Hepatocyte (in vitro differentiated cells): ENCODE measurements around the gene STN1. TPM values are rescaled to one million over a fixed set of nuclear protein-coding genes. Genes with fewer than 3 reads are reported as not detected.

Experiments
- DNase-seq: peaks from one replicate; pipeline ENCODE4 v3.0.0-alpha.2; 2016; ENCODE audit warnings: low spot score
- H2AFZ ChIP-seq: fragments of 200-600 bp; sonication (generic); 2 replicates; pipeline ENCODE4 v1.6.0; 2016; ENCODE audit warnings: antibody characterized with exemption, mild to moderate bottlenecking
- H3K27ac ChIP-seq: fragments of 200-600 bp; sonication (generic); 2 replicates; pipeline ENCODE4 v1.5.1; 2016; ENCODE audit warnings: mild to moderate bottlenecking
- H3K27me3 ChIP-seq: fragments of 200-600 bp; sonication (generic); 2 replicates; pipeline ENCODE4 v1.6.1; 2016
- H3K36me3 ChIP-seq: fragments of 200-600 bp; sonication (generic); replicated peaks from 2 replicates; pipeline ENCODE4 v1.5.1; 2016; ENCODE audit warnings: low read depth; ENCODE audit not compliant: insufficient read depth
- H3K4me1 ChIP-seq: fragments of 200-600 bp; sonication (generic); 2 replicates; pipeline ENCODE4 v1.5.1; 2016; ENCODE audit warnings: mild to moderate bottlenecking, moderate library complexity; ENCODE audit not compliant: insufficient read depth
- H3K4me2 ChIP-seq: fragments of 200-600 bp; sonication (generic); 2 replicates; pipeline ENCODE4 v1.6.0; 2016
- H3K4me3 ChIP-seq: fragments of 200-600 bp; sonication (generic); 2 replicates; pipeline ENCODE4 v1.5.1; 2016; ENCODE audit warnings: mild to moderate bottlenecking
- H3K79me2 ChIP-seq: fragments of 200-600 bp; sonication (generic); 2 replicates; pipeline ENCODE4 v1.6.0; 2017; ENCODE audit warnings: mild to moderate bottlenecking
- H3K9me2 ChIP-seq: fragments of 200-600 bp; sonication (generic); replicated peaks from 2 replicates; pipeline ENCODE4 v1.6.0; 2017; ENCODE audit warnings: mild to moderate bottlenecking; ENCODE audit not compliant: insufficient read depth
- H3K9me3 ChIP-seq: fragments of 200-600 bp; sonication (generic); 2 replicates; pipeline ENCODE4 v1.5.1; 2016; ENCODE audit warnings: low read depth, mild to moderate bottlenecking
- H4K20me1 ChIP-seq: fragments of 200-600 bp; sonication (generic); 2 replicates; pipeline ENCODE4 v1.6.0; 2016; ENCODE audit warnings: mild to moderate bottlenecking; ENCODE audit not compliant: insufficient read depth, poor library complexity, severe bottlenecking
- CTCF ChIP-seq: fragments of 200-600 bp; sonication (generic); IDR thresholded peaks from 2 replicates; pipeline ENCODE4 v1.5.1; 2016; ENCODE audit warnings: antibody characterized with exemption, mild to moderate bottlenecking; ENCODE audit not compliant: poor library complexity
- EZH2 ChIP-seq: fragments of 200-600 bp; sonication (generic); IDR thresholded peaks from 2 replicates; pipeline ENCODE4 v1.6.1; 2016; ENCODE audit warnings: antibody characterized with exemption, mild to moderate bottlenecking, borderline replicate concordance
- EZH2phosphoT487 ChIP-seq: fragments of 200-600 bp; sonication (generic); IDR thresholded peaks from one replicate; pipeline ENCODE4 v1.6.1; 2018; ENCODE audit warnings: antibody characterized with exemption, mild to moderate bottlenecking, low read depth, moderate library complexity; ENCODE audit not compliant: unreplicated experiment, severe bottlenecking
- WGBS: methylation state at CpG from one replicate; pipeline ENCODE4 v1.1.6; 2016; ENCODE audit warnings: low lambda C conversion rate; ENCODE audit errors: missing lambda C conversion rate; 5-methylcytosine and 5-hydroxymethylcytosine counted together
- polyA plus RNA-seq: library from polyadenylated mRNA; unstranded; fragments of >200 nt; fragmentation: Nextera tagmentation; extraction: Ambion mirVana; gene quantifications from 2 replicates; pipeline ENCODE4 v1.2.1, GENCODE V29; 2016
- total RNA-seq: library from RNA; depleted of rRNA; stranded (reverse); fragments of >200 nt; gene quantifications from 2 replicates; pipeline ENCODE4 v1.2.3, GENCODE V29; 2014

Gene STN1
- total and polyA plus RNA-seq, 2 experiments from 2014 or later: 20.1 to 20.2 TPM

GRCh38 chr10:103852856-103853255, 65.1 kb downstream of the STN1 start:
- H3K79me2 ChIP-seq: peaks cover 67% of the 10 kb centered on the region
- no peaks in the 10 kb centered on the region for H3K36me3 ChIP-seq
- peaks cover 3% of the 10 kb centered on the region for H4K20me1 ChIP-seq
- no peaks in the 10 kb centered on the region for H3K9me2 ChIP-seq
- 79% methylated on average over 7 of the region's 7 CpGs for WGBS
- H2AFZ ChIP-seq: no peak overlapping the region
- H3K4me2 ChIP-seq: peak overlapping the region; percentile 98
- no peak for DNase-seq
- H3K4me1 ChIP-seq: peaks cover 46% of the 10 kb centered on the region
- no peaks in the 10 kb centered on the region for H3K9me3 ChIP-seq
- no peak overlapping the region for H3K4me3 ChIP-seq
- H3K27me3 ChIP-seq: no peaks in the 10 kb centered on the region
- H3K27ac ChIP-seq: peak overlapping the region; percentile 40
- TF ChIP-seq CTCF (no peak), EZH2 (no peak), EZH2phosphoT487 (no peak)

- Histone ChIP-seq H2AFZ (no peak overlapping the region), H3K4me2 (peak overlapping the region; percentile 98), H4K20me1 (peaks cover 3% of the 10 kb centered on the region), H3K4me3 (no peak overlapping the region), H3K9me2 (no peaks in the 10 kb centered on the region), H3K36me3 (no peaks in the 10 kb centered on the region), H3K4me1 (peaks cover 46% of the 10 kb centered on the region), H3K27ac (peak overlapping the region; percentile 40), H3K9me3 (no peaks in the 10 kb centered on the region), H3K79me2 (peaks cover 73% of the 10 kb centered on the region), H3K27me3 (no peaks in the 10 kb centered on the region)
- WGBS: 56% methylated on average over 11 of the region's 11 CpGs
- TF ChIP-seq EZH2: no peak
- TF ChIP-seq EZH2phosphoT487: no peak
- TF ChIP-seq CTCF: no peak
- peak; percentile 65 for DNase-seq
Observed at GRCh38 chr10:103852189-103852711, 65.7 kb downstream of the STN1 start.

- WGBS: 91% methylated on average over 4 of the region's 4 CpGs
- H3K4me2 ChIP-seq: no peak overlapping the region
Observed at GRCh38 chr10:103851261-103851660, 66.7 kb downstream of the STN1 start.

GRCh38 chr10:103850572-103850895, 67.5 kb downstream of the STN1 start:
- H3K9me2 ChIP-seq: no peaks in the 10 kb centered on the region
- H3K4me2 ChIP-seq: no peak overlapping the region
- WGBS: 96% methylated on average over 3 of the region's 3 CpGs
- peaks cover 52% of the 10 kb centered on the region for H3K4me1 ChIP-seq
- H3K9me3 ChIP-seq: no peaks in the 10 kb centered on the region
- peaks cover 3% of the 10 kb centered on the region for H4K20me1 ChIP-seq
- no peak for DNase-seq
- H3K27me3 ChIP-seq: no peaks in the 10 kb centered on the region
- no peak overlapping the region for H2AFZ ChIP-seq
- H3K36me3 ChIP-seq: no peaks in the 10 kb centered on the region
- H3K79me2 ChIP-seq: peaks cover 87% of the 10 kb centered on the region
- no peak for TF ChIP-seq EZH2
- TF ChIP-seq CTCF: no peak
- no peak for TF ChIP-seq EZH2phosphoT487
- no peak overlapping the region for H3K4me3 ChIP-seq
- no peak overlapping the region for H3K27ac ChIP-seq

More at GRCh38 chr10:103851261-103851660, 66.7 kb downstream of the STN1 start:
- Histone ChIP-seq H3K9me3 (no peaks in the 10 kb centered on the region), H3K36me3 (no peaks in the 10 kb centered on the region), H3K79me2 (peaks cover 83% of the 10 kb centered on the region), H2AFZ (no peak overlapping the region), H4K20me1 (peaks cover 3% of the 10 kb centered on the region), H3K4me1 (peaks cover 50% of the 10 kb centered on the region), H3K4me3 (no peak overlapping the region), H3K27ac (no peak overlapping the region), H3K27me3 (no peaks in the 10 kb centered on the region), H3K9me2 (no peaks in the 10 kb centered on the region)
- TF ChIP-seq EZH2phosphoT487: no peak
- no peak for DNase-seq
